Neural progenitor cell (in vitro differentiated cells): ENCODE measurements around the gene FARP2. TPM values are rescaled to one million over a fixed set of nuclear protein-coding genes. Genes with fewer than 3 reads are reported as not detected.

ENCODE experiments used
- DNase-seq: peaks from one replicate; pipeline ENCODE4 v3.0.0-alpha.2; 2016; ENCODE audit warnings: low spot score
- H2AFZ ChIP-seq: fragments of 200-600 bp; sonication (generic); replicated peaks from 2 replicates; pipeline ENCODE4 v1.6.1; 2016; ENCODE audit warnings: antibody characterized with exemption
- H3F3A ChIP-seq: fragments of 200-600 bp; sonication (generic); 2 replicates; pipeline ENCODE4 v1.6.1; 2016; ENCODE audit warnings: antibody characterized with exemption, low read depth
- H3K27ac ChIP-seq: fragments of 200-600 bp; sonication (generic); 2 replicates; pipeline ENCODE4 v1.5.1; 2016; ENCODE audit warnings: mild to moderate bottlenecking
- H3K27me3 ChIP-seq: fragments of 200-600 bp; sonication (generic); 2 replicates; pipeline ENCODE4 v1.6.1; 2016; ENCODE audit warnings: mild to moderate bottlenecking, moderate library complexity
- H3K36me3 ChIP-seq: fragments of 200-600 bp; sonication (generic); 2 replicates; pipeline ENCODE4 v1.5.1; 2016
- H3K4me1 ChIP-seq: fragments of 200-600 bp; sonication (generic); 2 replicates; pipeline ENCODE4 v1.6.1; 2016; ENCODE audit warnings: mixed run types
- H3K4me2 ChIP-seq: fragments of 200-600 bp; sonication (generic); 2 replicates; pipeline ENCODE4 v1.6.1; 2016
- H3K4me3 ChIP-seq: fragments of 200-600 bp; sonication (generic); 2 replicates; pipeline ENCODE4 v1.5.1; 2016
- H3K79me2 ChIP-seq: fragments of 200-600 bp; sonication (generic); 2 replicates; pipeline ENCODE4 v1.6.1; 2016; ENCODE audit warnings: low read depth
- H3K9ac ChIP-seq: fragments of 200-600 bp; sonication (generic); 2 replicates; pipeline ENCODE4 v1.6.1; 2016
- H3K9me3 ChIP-seq: fragments of 200-600 bp; sonication (generic); 2 replicates; pipeline ENCODE4 v1.5.1; 2016; ENCODE audit warnings: low read depth
- H4K20me1 ChIP-seq: fragments of 200-600 bp; sonication (generic); 2 replicates; pipeline ENCODE4 v1.6.1; 2016; ENCODE audit warnings: low read depth
- H3K27ac Mint-ChIP-seq: 3 replicates; pipeline ENCODE4 v1.8.0; 2021; ENCODE audit warnings: mixed read lengths
- H3K27me3 Mint-ChIP-seq: 2 replicates; pipeline ENCODE4 v1.8.0; 2022; ENCODE audit warnings: low read depth, mild to moderate bottlenecking, inconsistent platforms, moderate library complexity, mixed read lengths; ENCODE audit not compliant: insufficient read depth
- H3K36me3 Mint-ChIP-seq: 3 replicates; pipeline ENCODE4 v1.8.0; 2021; ENCODE audit warnings: mixed read lengths
- H3K4me1 Mint-ChIP-seq: 3 replicates; pipeline ENCODE4 v1.8.0; 2021; ENCODE audit warnings: mixed read lengths
- H3K4me3 Mint-ChIP-seq: 3 replicates; pipeline ENCODE4 v1.8.0; 2021; ENCODE audit warnings: mild to moderate bottlenecking, moderate library complexity, mixed read lengths
- H3K9me3 Mint-ChIP-seq: 3 replicates; pipeline ENCODE4 v1.8.0; 2020; ENCODE audit warnings: mixed read lengths
- CTCF ChIP-seq: fragments of 200-600 bp; sonication (generic); IDR thresholded peaks from 2 replicates; pipeline ENCODE4 v1.5.1; 2017; ENCODE audit warnings: antibody characterized with exemption, mild to moderate bottlenecking
- EZH2 ChIP-seq: fragments of 200-600 bp; sonication (generic); IDR thresholded peaks from 2 replicates; pipeline ENCODE4 v1.6.1; 2017; ENCODE audit warnings: antibody characterized with exemption, mild to moderate bottlenecking, moderate library complexity
- EZH2phosphoT487 ChIP-seq: fragments of 200-600 bp; sonication (generic); IDR thresholded peaks from 2 replicates; pipeline ENCODE4 v1.6.1; 2017; ENCODE audit warnings: antibody characterized with exemption
- total RNA-seq: library from RNA; depleted of rRNA; stranded (reverse); fragments of >200 nt; gene quantifications from 2 replicates; pipeline ENCODE4 v1.2.3, GENCODE V29; 2015; ENCODE audit warnings: low replicate concordance

The FARP2 gene
- total RNA-seq, 1 donor from 2014 or later: 32.3 TPM

- Histone ChIP-seq H3K4me1 (no peaks in the 10 kb centered on the region), H3K9ac (no peak overlapping the region), H3K27me3 (no peaks in the 10 kb centered on the region), H3K4me2 (no peak overlapping the region), H3F3A (no peaks in the 10 kb centered on the region), H3K36me3 (no peaks in the 10 kb centered on the region), H3K9me3 (no peaks in the 10 kb centered on the region), H2AFZ (no peak overlapping the region), H3K4me3 (no peak overlapping the region), H3K79me2 (no peaks in the 10 kb centered on the region), H4K20me1 (no peaks in the 10 kb centered on the region), H3K27ac (no peak overlapping the region)
- TF ChIP-seq EZH2 (no peak), CTCF (no peak), EZH2phosphoT487 (no peak)
- H3K27me3 Mint-ChIP-seq: no peaks in the 10 kb centered on the region
- no peak overlapping the region for H3K27ac Mint-ChIP-seq
- peaks cover 9% of the 10 kb centered on the region for H3K36me3 Mint-ChIP-seq
- no peaks in the 10 kb centered on the region for H3K9me3 Mint-ChIP-seq
- no peaks in the 10 kb centered on the region for H3K4me1 Mint-ChIP-seq
- no peak overlapping the region for H3K4me3 Mint-ChIP-seq
- DNase-seq: no peak
Measured at GRCh38 chr2:241467777-241468475, 111.8 kb downstream of the FARP2 start.

GRCh38 chr2:241468476-241468781 is 112.3 kb downstream of the FARP2 start:
- H3K36me3 Mint-ChIP-seq: peaks cover 9% of the 10 kb centered on the region
- H4K20me1 ChIP-seq: no peaks in the 10 kb centered on the region
- H3K4me1 Mint-ChIP-seq: no peaks in the 10 kb centered on the region
- no peaks in the 10 kb centered on the region for H3K9me3 ChIP-seq
- H3K27ac ChIP-seq: no peak overlapping the region
- no peaks in the 10 kb centered on the region for H3F3A ChIP-seq
- no peaks in the 10 kb centered on the region for H3K27me3 ChIP-seq
- H3K4me2 ChIP-seq: no peak overlapping the region
- no peak overlapping the region for H3K27ac Mint-ChIP-seq
- no peak for DNase-seq
- H3K9ac ChIP-seq: no peak overlapping the region
- no peaks in the 10 kb centered on the region for H3K36me3 ChIP-seq
- H3K27me3 Mint-ChIP-seq: no peaks in the 10 kb centered on the region
- no peak overlapping the region for H2AFZ ChIP-seq
- H3K9me3 Mint-ChIP-seq: no peaks in the 10 kb centered on the region
- no peak for TF ChIP-seq EZH2
- no peak for TF ChIP-seq CTCF
- no peak for TF ChIP-seq EZH2phosphoT487
- no peaks in the 10 kb centered on the region for H3K4me1 ChIP-seq
- H3K4me3 ChIP-seq: no peak overlapping the region
- no peak overlapping the region for H3K4me3 Mint-ChIP-seq
- H3K79me2 ChIP-seq: no peaks in the 10 kb centered on the region

GRCh38 chr2:241469746-241470145 is 113.7 kb downstream of the FARP2 start:
- no peaks in the 10 kb centered on the region for H3K27me3 ChIP-seq
- no peaks in the 10 kb centered on the region for H3K79me2 ChIP-seq
- no peak for TF ChIP-seq EZH2
- no peak for TF ChIP-seq EZH2phosphoT487
- TF ChIP-seq CTCF: no peak
- no peaks in the 10 kb centered on the region for H3K4me1 ChIP-seq
- H4K20me1 ChIP-seq: no peaks in the 10 kb centered on the region
- no peaks in the 10 kb centered on the region for H3F3A ChIP-seq
- no peak overlapping the region for H3K27ac Mint-ChIP-seq
- no peaks in the 10 kb centered on the region for H3K9me3 ChIP-seq
- H3K4me1 Mint-ChIP-seq: no peaks in the 10 kb centered on the region
- H3K36me3 Mint-ChIP-seq: peaks cover 8% of the 10 kb centered on the region
- no peaks in the 10 kb centered on the region for H3K9me3 Mint-ChIP-seq
- DNase-seq: no peak
- no peaks in the 10 kb centered on the region for H3K36me3 ChIP-seq
- no peak overlapping the region for H2AFZ ChIP-seq
- H3K9ac ChIP-seq: no peak overlapping the region
- no peak overlapping the region for H3K4me3 Mint-ChIP-seq
- no peak overlapping the region for H3K27ac ChIP-seq
- H3K4me2 ChIP-seq: no peak overlapping the region
- no peak overlapping the region for H3K4me3 ChIP-seq
- peaks cover 3% of the 10 kb centered on the region for H3K27me3 Mint-ChIP-seq
